ENCODE measurements around the gene GRAP2.

GRAP2 gene

GRCh38 chr22:39931251-39931650, 30.4 kb downstream of the GRAP2 start:
- H3K4me3 ChIP-seq (ENCODE audit: control insufficient read depth, low read depth, low read length): no peak overlapping the region
- TF ChIP-seq, protein P1, sequence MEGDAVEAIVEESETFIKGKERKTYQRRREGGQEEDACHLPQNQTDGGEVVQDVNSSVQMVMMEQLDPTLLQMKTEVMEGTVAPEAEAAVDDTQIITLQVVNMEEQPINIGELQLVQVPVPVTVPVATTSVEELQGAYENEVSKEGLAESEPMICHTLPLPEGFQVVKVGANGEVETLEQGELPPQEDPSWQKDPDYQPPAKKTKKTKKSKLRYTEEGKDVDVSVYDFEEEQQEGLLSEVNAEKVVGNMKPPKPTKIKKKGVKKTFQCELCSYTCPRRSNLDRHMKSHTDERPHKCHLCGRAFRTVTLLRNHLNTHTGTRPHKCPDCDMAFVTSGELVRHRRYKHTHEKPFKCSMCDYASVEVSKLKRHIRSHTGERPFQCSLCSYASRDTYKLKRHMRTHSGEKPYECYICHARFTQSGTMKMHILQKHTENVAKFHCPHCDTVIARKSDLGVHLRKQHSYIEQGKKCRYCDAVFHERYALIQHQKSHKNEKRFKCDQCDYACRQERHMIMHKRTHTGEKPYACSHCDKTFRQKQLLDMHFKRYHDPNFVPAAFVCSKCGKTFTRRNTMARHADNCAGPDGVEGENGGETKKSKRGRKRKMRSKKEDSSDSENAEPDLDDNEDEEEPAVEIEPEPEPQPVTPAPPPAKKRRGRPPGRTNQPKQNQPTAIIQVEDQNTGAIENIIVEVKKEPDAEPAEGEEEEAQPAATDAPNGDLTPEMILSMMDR (conservative IDR thresholded peaks at IDR 0.05; ENCODE audit: control insufficient read depth, insufficient read depth, low read depth, low read length): no peak
- DNase-seq (ENCODE audit: low read depth): no peak

GRCh38 chr22:39932166-39932565, 31.3 kb downstream of the GRAP2 start:
- no peak overlapping the region for H3K4me3 ChIP-seq (ENCODE audit: control insufficient read depth, low read depth, low read length)
- no peak for DNase-seq (ENCODE audit: low read depth)
- TF ChIP-seq, protein P1 (conservative IDR thresholded peaks at IDR 0.05; ENCODE audit: control insufficient read depth, insufficient read depth, low read depth, low read length): no peak

- DNase-seq (ENCODE audit: low read depth): peak; percentile 43
- H3K4me3 ChIP-seq (ENCODE audit: control insufficient read depth, low read depth, low read length): no peak overlapping the region
- TF ChIP-seq, protein P1 (conservative IDR thresholded peaks at IDR 0.05; ENCODE audit: control insufficient read depth, insufficient read depth, low read depth, low read length): peak; percentile 73
Measured at GRCh38 chr22:39932918-39933649, 32.2 kb downstream of the GRAP2 start.

DNA sequence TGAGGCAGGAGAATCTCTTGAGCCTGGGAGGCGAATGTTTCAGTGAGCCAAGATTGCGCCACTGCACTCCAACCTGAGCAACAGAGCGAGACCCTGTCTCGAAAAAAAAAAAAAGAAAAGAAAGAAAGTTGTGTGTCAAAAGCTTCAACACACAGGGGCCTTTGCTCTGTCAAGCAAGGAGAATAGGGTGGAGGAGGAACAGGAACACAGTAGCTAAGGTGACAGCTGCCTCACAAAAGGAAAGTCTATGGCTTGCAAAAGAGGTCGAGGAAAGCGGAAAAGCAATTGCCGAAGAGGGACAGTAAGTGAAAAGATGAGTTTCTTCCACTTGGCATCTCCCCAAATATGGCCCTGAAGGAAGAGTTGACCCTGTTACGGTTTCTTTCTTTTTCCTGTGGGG, 32.9 kb downstream of the GRAP2 start:
- TF ChIP-seq, protein P1 (conservative IDR thresholded peaks at IDR 0.05; ENCODE audit: control insufficient read depth, insufficient read depth, low read depth, low read length): no peak
- no peak for DNase-seq (ENCODE audit: low read depth)
- no peak overlapping the region for H3K4me3 ChIP-seq (ENCODE audit: control insufficient read depth, low read depth, low read length)

GRCh38 chr22:39935116-39935515, 34.2 kb downstream of the GRAP2 start:
- no peak for DNase-seq (ENCODE audit: low read depth)
- no peak overlapping the region for H3K4me3 ChIP-seq (ENCODE audit: control insufficient read depth, low read depth, low read length)
- TF ChIP-seq, protein P1 (conservative IDR thresholded peaks at IDR 0.05; ENCODE audit: control insufficient read depth, insufficient read depth, low read depth, low read length): no peak

DNA sequence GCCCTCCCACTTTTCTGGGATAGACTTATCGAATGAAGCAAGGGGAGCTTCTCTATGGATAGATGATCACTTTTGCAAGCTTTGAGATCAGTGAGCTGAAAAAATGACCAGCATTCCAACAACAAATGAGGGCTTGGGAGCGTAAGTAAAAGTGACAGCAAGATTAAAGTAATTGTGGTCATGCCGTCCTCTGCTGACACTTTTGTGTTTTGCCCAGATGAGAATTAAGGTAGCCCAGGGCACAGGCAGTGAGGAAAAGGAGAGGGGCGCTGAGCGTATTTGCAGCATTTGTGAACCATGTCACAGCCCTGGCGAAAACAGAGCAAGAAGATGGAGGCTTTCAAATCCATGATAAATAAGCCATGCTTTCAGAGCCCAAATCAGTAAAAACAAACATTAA, 34.7 kb downstream of the GRAP2 start:
- TF ChIP-seq, protein P1 (conservative IDR thresholded peaks at IDR 0.05; ENCODE audit: control insufficient read depth, insufficient read depth, low read depth, low read length): no peak
- no peak overlapping the region for H3K4me3 ChIP-seq (ENCODE audit: control insufficient read depth, low read depth, low read length)
- DNase-seq (ENCODE audit: low read depth): no peak
